Measurements from ENCODE around the gene TMEM185A. TPM values are rescaled to one million over a fixed set of nuclear protein-coding genes. Genes with fewer than 3 reads are reported as not detected.

Gene TMEM185A
- polyA plus RNA-seq, 1 experiment: 20.6 TPM

- H3K27me3 ChIP-seq (ENCODE audit: control insufficient read depth, insufficient read depth, low read length): no peaks in the 10 kb centered on the region; the same call in none of the 2 replicates
- no peak for TF ChIP-seq CTCF (IDR thresholded peaks at IDR 0.05; ENCODE audit: insufficient read depth, low read depth, low read length)
- no peak for DNase-seq (ENCODE audit: low read depth)
- ChIA-PET CTCF (no interaction called here), POLR2A (no interaction called here)
- no peak overlapping the region for H3K4me3 ChIP-seq (ENCODE audit: low read depth, low read length)
- no peaks in the 10 kb centered on the region for H3K36me3 ChIP-seq (ENCODE audit: control insufficient read depth, insufficient read depth, low read length)
Observed at GRCh38 chrX:149641835-149642234, 10.2 kb upstream of the TMEM185A start.

DNA sequence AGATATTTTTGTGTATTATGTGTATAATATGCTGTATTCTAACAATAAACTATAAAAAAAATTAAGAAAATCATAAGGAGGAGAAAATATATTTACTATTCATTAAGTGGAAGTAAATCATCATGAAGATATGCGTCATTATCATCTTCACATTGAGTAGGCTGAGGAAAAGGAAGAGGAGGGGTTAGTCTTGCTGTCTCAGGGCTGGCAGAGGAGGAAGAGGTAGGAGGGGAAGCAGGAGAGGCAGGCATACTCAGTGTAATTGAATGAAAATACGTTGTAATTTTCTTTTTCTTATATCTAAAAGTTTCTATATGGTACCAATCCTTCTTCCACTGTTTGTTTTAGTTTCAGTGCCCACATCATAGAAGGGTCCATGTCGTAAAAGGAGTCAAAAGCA is 9.8 kb upstream of the TMEM185A start:
- Histone ChIP-seq H3K4me3 (ENCODE audit: low read depth, low read length) (no peak overlapping the region), H3K27me3 (ENCODE audit: control insufficient read depth, insufficient read depth, low read length) (no peaks in the 10 kb centered on the region; the same call in none of the 2 replicates), H3K36me3 (ENCODE audit: control insufficient read depth, insufficient read depth, low read length) (no peaks in the 10 kb centered on the region)
- TF ChIP-seq CTCF (IDR thresholded peaks at IDR 0.05; ENCODE audit: insufficient read depth, low read depth, low read length): no peak
- POLR2A ChIA-PET: no interaction called here
- no peak for DNase-seq (ENCODE audit: low read depth)
- CTCF ChIA-PET: no interaction called here

- no peak for DNase-seq (ENCODE audit: low read depth)
- POLR2A ChIA-PET: no interaction called here
- H3K27me3 ChIP-seq (ENCODE audit: control insufficient read depth, insufficient read depth, low read length): peaks cover 2% of the 10 kb centered on the region; the same call in 1 of the 2 replicates
- H3K36me3 ChIP-seq (ENCODE audit: control insufficient read depth, insufficient read depth, low read length): no peaks in the 10 kb centered on the region
- TF ChIP-seq CTCF (IDR thresholded peaks at IDR 0.05; ENCODE audit: insufficient read depth, low read depth, low read length): no peak
- CTCF ChIA-PET: no interaction called here
- H3K4me3 ChIP-seq (ENCODE audit: low read depth, low read length): no peak overlapping the region
Observed at GRCh38 chrX:149639568-149639967, 8.0 kb upstream of the TMEM185A start.

- CTCF ChIA-PET: no interaction called here
- no peak for TF ChIP-seq CTCF (IDR thresholded peaks at IDR 0.05; ENCODE audit: insufficient read depth, low read depth, low read length)
- POLR2A ChIA-PET: no interaction called here
- Histone ChIP-seq H3K4me3 (ENCODE audit: low read depth, low read length) (no peak overlapping the region), H3K27me3 (ENCODE audit: control insufficient read depth, insufficient read depth, low read length) (peaks cover 2% of the 10 kb centered on the region; the same call in 1 of the 2 replicates), H3K36me3 (ENCODE audit: control insufficient read depth, insufficient read depth, low read length) (no peaks in the 10 kb centered on the region)
- no peak for DNase-seq (ENCODE audit: low read depth)
Observed at GRCh38 chrX:149638860-149639259, 7.3 kb upstream of the TMEM185A start.

DNA sequence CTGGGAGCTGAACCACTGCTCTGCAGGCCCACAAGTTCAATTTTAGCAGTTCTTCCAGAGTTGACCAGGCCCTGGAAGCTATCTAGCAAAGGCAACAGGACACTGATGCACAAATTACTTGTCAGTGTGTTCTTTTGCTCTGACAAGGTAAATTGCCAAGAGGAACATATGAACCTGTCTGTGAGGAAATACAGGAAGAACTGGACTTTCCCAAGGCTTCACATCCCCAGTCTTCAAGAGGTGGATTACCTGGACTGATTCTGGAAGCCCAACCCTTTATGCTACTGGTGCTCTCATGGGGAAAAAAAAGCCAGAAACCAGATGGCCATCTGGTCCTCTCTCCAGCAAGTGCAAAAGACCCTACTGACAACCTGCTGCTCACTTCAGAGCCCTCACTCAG is 1.9 kb upstream of the TMEM185A start:
- H3K4me3 ChIP-seq (ENCODE audit: low read depth, low read length): no peak overlapping the region
- H3K27me3 ChIP-seq (ENCODE audit: control insufficient read depth, insufficient read depth, low read length): peaks cover 4% of the 10 kb centered on the region
- TF ChIP-seq CTCF (IDR thresholded peaks at IDR 0.05; ENCODE audit: insufficient read depth, low read depth, low read length): no peak
- no peaks in the 10 kb centered on the region for H3K36me3 ChIP-seq (ENCODE audit: control insufficient read depth, insufficient read depth, low read length)
- no peak for DNase-seq (ENCODE audit: low read depth)
- ChIA-PET POLR2A (no interaction called here), CTCF (no interaction called here)
